ENCODE measurements around the gene NDP.
"Not testable (repeated sequence)": the region's sequence is repeated elsewhere in the genome, so short reads cannot be mapped to it uniquely, and the experiment has no call there.

NDP gene

DNA sequence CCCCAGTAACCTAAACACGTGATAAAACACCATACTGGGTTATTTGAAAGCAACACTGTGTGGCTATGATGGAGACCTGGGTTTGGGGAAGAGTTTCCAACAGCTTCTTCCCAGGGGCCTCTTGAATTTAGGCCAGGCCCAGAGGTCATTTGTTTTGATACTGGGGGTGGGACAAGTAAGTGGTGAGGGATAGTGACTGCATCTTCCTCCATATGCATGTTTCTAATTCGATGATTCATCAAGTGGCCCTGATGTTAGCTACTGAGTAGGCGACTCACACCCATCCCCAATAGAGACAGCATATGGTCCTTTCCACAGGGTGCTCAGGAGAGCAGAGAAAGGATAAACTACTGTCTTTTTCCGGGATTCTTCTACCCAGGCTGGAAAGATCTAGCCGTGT is 2.7 kb downstream of the NDP start:
- DNase-seq, result no peak

DNA sequence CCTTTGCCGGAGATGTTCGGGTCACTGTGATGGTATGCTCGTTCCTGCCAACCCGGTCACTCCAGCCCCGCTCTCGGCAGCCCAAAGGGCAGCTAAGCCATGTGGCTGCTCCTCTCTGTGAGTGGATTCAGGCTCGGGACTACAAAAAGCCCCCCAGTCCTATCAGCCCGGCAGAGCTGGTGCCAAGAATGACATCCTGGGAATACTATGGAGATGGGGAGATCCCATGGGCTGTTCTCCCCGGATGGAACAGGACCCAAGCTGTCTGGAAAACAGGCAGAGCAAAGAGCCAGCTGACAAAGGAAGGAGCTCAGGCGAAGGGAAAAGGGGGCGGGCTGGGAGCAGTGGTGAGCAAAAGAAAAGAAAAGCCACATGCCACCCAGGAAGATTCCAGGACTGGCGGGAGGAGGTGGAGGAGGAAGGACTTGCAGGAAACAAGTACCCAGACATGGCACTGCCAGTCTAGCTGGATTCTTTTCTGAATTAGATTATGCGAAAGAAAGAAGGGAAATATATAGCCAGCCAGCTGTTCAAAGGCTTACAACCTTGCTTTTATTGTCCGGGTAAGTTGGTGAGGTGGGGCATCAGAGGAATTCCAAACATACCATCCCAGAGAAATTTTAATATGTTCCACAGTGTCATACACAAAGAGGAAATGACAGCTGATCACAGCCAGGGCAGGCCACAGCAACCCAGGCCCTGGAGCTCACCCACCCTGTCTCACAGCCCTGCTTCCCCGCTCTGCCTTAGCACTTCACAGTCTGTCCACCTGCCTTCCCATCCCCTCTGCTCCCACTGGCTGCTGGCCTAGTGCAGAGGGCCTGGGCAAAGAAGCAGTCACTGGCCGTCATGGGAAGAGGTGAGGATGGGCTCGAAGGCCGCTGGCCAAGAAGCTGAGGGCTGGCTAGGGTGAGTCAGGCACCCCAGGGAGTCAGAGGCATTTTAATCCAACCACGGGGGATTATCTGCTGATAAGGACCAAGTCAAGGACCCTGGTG is 3.4 kb downstream of the NDP start:
- DNase-seq, result no peak

DNA sequence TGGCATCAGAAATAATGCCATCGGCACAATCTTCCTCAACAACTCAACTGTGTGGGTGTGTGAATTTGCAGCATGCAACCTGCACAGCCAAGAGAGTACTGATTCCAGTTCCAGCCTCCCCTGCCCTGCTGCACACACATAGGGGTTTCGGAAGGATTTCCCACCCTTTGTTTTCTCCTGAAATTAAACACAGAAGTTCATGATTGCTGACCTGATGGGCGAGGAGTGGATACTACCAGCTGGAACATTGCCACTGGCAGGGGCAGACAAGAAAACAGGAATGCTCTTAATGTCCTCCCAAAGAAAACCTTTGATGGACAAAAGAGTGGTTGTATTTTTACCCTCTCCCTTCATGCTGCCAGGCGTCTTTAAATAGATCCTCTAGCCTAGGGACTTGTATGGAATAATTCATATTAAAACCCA is 4.8 kb downstream of the NDP start:
- DNase-seq, result no peak

DNA sequence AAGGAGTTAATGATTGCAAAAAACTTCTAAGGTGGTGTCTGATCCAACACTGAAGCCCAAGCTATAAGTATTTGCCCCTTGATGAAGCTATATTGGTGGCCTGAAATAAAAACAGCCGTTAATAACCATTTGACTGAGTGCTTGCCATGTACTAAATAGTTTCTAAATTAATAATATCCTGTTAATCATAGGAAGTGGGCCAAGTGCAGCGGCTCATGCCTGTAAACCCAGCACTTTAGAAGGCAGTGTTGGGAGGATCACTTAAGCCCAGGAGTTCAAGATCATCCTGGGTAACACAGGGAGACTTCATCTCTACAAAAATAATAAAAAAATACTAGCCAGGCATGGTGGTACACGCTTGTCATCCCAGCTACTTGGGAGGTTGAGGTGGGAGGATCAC is 8.3 kb downstream of the NDP start:
- no peak for DNase-seq

DNA sequence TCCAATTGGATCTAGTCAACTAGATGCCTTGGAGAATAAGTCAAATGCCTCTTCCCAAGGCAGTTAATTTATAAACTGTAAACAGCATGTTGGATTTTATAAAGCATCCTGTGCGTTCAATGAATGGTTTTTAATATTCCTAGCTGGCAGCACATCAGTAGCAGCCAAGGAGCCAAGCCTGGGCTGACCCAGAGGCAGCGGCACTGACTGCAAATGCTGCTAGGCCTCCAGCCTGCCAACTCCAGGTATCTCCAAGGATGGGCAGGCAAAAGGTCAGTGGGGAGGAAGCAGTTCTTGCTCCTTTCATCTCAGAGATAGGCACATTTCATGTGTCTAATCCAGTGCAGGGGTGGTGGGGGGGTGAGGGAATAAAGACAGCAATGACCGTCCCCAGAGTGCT is 9.5 kb downstream of the NDP start:
- no peak for DNase-seq

DNA sequence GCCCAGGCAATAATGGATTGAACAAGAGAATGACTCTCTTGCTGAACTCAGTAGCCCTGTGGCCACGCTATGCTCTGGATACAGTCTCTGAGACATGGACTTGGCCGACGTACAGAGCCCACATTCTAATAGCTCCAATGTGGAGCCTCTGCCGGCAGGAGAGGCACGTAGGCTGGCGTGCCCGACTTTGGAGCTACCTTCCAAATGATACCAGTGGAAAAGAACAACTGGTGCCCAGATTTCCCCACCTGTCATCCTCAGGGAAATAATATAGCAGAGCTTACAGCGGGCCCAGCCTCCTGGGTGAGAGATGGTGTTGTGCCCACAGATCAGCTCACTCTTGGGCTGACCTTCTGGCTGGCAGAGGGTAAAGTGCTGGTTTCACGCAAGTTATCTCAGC is 10.6 kb downstream of the NDP start:
- no peak for DNase-seq

GRCh38 chrX:43961699-43962098 is 11.5 kb downstream of the NDP start:
- no peak for DNase-seq

DNA sequence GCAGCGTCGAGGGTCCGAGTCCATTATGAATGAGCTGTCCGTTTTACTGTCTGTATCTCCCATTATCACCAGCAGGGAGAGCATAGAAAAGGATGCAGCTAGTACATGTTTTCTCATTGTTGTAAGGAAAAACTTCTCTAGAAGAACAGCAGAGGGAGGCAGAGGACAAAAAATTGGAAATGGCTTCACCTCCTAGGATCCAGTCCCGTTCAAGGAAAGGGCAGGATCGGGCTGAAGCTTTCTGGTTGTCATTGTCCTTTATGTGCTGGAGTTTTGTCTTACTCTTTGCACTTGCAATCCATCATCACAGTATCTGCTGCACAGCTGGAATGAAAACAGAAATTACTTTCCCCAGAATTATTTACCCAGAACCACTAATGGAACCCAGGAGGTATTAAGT is 14.7 kb downstream of the NDP start:
- peak; percentile 25 for DNase-seq

DNA sequence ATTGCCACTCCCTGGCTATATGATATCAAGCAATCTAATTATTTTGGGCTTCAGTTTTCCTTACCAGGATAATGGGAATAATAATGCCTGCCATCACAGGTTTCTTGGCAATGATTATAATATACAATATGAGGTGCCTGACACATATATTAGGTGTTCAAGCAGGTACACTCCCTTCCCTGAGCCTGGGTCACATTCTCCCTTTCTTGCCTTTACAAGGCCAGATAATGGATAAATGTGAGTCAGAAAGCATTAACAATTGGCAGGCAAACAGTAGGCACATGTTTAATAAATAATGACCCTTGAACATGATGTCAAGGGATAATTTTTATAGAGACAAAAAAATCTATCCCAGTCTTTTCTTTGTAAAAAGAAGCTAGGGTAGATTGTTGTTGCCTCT is 17.2 kb downstream of the NDP start:
- DNase-seq, result no peak

GRCh38 chrX:43953218-43953617 is 20.0 kb downstream of the NDP start:
- no peak for DNase-seq

GRCh38 chrX:43949669-43950068 is 23.5 kb downstream of the NDP start:
- DNase-seq, result peak; percentile 28

DNA sequence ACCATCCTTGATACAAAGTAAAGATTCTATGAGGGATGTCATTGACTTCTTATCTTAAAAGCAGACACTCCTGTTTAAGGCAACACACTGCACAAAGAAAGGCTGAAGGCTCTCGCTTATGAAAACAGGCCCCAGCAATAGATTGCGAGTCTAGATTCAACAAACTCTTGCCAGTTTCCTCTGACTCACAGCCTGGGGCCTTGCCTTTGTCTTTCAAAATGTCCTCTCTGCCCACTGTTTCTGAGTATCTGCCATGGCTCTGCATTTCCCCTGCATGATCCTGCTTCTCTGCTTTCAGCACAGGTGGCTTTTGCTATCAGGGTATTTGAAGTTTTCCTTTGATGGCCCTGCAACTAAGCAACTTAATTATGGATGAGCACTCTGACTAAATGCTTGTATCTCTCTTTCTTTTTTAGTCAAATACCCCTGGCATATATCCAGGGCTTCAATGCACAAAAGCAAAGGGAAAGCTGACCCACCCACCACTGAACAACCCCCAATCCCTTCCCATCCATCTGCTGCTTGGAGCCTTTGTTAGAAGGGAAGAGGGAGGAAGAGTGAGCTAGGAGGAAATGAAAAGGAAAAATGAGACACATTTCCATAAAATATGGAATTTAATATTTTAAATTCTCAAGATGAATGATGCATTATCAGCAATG is 32.2 kb downstream of the NDP start:
- DNase-seq, result no peak

DNA sequence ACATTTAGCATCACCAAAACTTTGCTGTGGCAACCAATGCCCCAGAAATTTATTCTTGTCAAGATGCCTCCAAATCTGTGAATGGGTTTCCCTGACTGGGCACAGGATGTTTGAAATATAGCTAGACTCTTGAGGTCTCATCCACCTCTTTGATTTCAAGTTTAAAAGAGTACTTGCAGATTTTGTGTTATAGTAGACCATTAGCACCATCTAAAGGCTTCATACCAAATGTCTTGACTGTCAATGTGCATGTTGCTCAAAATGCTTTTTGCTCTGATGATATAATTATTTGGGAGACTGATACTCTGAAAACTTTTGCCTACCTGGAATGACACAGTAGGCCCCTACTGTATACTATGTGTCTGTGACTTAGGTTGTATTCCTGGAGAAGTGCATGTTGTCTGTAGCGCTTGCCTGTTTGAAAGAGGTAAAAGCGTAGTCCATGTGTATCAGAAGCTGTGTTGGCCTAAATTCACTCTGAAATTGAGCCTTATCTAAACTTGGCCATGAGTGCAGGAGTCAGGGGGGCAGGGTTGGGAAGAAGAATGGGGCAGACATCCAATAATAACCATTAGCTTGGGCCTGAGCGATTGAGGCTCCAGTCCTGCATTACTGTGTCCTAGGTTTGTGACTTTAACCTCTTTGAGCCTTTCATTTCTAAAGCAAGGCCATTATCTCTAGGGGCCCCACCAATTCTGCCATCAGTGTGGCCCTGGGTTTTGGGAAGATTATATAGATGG is 33.8 kb downstream of the NDP start:
- DNase-seq, result no peak

- not testable (repeated sequence) for DNase-seq
These were observed 51.2 kb downstream of the NDP start for GRCh38 chrX:43922032-43922431.

DNA sequence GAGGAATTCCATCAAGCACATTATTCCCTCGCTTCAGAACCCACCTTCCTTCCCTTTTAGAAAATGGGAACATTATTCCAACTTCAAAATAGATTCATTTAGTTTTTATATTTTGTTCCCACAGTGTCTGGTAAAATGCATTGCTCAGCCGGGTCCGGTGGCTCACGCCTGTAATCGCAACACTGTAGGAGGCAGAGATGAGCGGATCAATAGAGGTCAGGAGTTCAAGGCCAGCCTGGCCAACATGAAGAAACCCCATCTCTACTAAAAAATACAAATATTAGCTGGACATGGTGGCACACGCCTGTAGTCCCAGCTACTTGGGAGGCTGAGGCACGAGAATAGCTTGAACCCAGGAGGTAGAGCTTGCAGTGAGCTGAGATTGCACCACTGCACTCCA is 62.4 kb downstream of the NDP start:
- DNase-seq, result not testable (repeated sequence)

DNA sequence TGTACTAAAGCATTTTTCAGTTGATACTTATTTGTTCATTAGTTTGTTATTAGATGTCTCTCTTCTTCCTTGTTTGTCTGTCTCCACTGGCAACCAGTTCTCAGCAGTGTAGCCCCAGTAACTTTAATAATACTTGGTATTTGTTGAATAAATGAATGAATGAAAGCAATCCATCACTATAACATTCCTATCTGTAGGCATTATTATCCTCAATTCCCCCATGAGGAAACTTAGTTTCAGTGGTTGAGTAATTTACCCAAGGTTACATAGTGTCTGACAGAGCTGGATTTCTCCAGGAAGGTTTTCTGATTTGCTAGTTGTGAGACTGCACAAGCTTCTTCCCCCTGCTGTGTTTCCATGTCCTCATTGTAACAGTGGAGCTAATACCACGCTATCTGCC is 63.2 kb downstream of the NDP start:
- DNase-seq, result no peak

GRCh38 chrX:43909141-43909540 is 64.0 kb downstream of the NDP start:
- DNase-seq, result no peak

DNA sequence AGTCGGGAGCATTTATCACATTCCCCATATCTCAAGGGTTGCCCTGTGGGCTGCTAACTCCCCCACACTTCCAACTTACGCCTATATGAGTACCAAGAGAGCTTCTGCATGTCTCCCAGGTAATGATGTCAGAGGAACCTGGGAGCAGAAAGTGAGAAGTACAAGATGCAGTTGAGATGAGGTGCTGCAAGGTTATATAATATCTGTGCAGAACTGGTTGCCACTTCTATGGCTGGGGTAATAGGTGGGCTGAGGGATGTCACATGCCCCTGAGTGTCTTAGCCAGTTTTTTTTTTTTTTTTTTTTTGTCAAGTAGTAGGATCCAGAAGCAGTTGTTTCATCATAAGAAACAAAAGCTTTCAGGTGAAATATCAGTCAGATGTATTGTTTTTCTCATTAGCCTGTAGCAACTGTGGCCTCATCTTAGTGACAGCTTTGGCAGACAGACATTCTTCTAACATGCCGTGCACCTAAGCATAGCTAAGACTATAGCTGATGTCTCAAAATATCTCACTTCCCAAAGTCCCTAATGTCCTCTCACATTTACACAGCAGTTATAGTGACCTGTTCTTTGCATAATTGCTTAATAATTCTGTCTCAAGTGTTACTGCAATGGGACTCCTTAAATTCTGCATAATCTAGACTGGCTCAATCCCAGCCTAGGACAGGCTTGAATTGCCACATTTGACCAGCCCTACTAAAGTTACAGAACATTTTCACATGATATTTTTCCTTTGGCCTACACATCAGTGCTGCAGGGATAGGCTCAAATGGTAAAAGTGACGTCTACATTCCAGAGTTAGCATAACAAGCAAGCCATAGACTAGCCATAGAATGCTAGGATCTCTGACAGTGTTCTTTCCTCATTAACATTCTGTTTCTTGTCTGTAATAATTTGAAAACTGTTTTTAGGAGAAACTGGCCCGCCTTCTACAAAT is 73.0 kb downstream of the NDP start:
- no peak for DNase-seq

Measured in left hindlimb (tissue), 1 donor.